ENCODE measurements around the gene MLYCD. TPM values are rescaled to one million over a fixed set of nuclear protein-coding genes. Genes with fewer than 3 reads are reported as not detected.

MLYCD gene
- total and polyA plus RNA-seq, 2 experiments from 2014 or later = 3.2 to 7.2 TPM

- Histone ChIP-seq H3K4me2 (no peak overlapping the region), H3K9me2 (ENCODE audit: insufficient read depth) (no peaks in the 10 kb centered on the region), H3F3A (replicated peaks; ENCODE audit: low read depth) (no peaks in the 10 kb centered on the region), H4K20me1 (replicated peaks; ENCODE audit: insufficient read depth) (no peaks in the 10 kb centered on the region), H2AFZ (no peak overlapping the region), H3K4me1 (ENCODE audit: insufficient read depth) (no peaks in the 10 kb centered on the region), H3K79me2 (replicated peaks; ENCODE audit: insufficient read depth) (no peaks in the 10 kb centered on the region), H3K4me3 (no peak overlapping the region), H3K27me3 (ENCODE audit: insufficient read depth) (no peaks in the 10 kb centered on the region), H3K27ac (ENCODE audit: low read depth) (no peak overlapping the region), H3K36me3 (ENCODE audit: insufficient read depth) (no peaks in the 10 kb centered on the region)
- H3K4me3 Mint-ChIP-seq = no peak overlapping the region
- DNase-seq (ENCODE audit: low spot score) (no peak), ATAC-seq (no peak)
- no peaks in the 10 kb centered on the region for H3K9me3 Mint-ChIP-seq
- TF ChIP-seq CTCF (conservative IDR thresholded peaks at IDR 0.05; ENCODE audit: low read depth in 2 of 2) = no peak
- no peak overlapping the region for H3K27ac Mint-ChIP-seq
- H3K27me3 Mint-ChIP-seq (ENCODE audit: insufficient read depth, low read depth, poor library complexity) = peaks cover 2% of the 10 kb centered on the region
- no peaks in the 10 kb centered on the region for H3K4me1 Mint-ChIP-seq
- no peaks in the 10 kb centered on the region for H3K36me3 Mint-ChIP-seq (ENCODE audit: low read depth)
Measured at GRCh38 chr16:83960521-83961249, 61.8 kb downstream of the MLYCD start.

DNA sequence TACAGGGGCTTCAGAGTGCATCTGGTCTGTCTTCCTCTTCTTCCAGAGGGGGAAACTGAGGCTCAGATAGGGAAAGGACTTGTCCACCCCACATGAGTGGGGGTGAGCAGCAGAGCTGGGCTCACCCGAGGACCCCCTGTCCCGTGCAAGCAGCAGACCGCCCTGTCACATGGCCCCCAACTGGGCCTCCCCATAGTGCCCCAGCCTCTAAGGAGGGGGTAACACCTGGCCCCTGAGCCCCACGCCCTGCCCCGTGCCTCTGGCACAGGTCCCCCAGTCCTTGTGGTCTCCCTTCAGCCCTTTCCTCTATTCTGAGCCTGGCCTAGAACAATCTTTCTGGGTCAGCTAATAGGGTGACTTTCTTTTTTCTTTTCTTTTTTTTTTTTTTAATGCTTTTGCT, 62.7 kb downstream of the MLYCD start:
- no peaks in the 10 kb centered on the region for H3K36me3 Mint-ChIP-seq (ENCODE audit: low read depth)
- H4K20me1 ChIP-seq (replicated peaks; ENCODE audit: insufficient read depth) = no peaks in the 10 kb centered on the region
- no peaks in the 10 kb centered on the region for H3K36me3 ChIP-seq (ENCODE audit: insufficient read depth)
- no peak for DNase-seq (ENCODE audit: low spot score)
- H3K27ac ChIP-seq (ENCODE audit: low read depth) = no peak overlapping the region
- H3K9me3 Mint-ChIP-seq = peaks cover 2% of the 10 kb centered on the region; the same call in 2 of the 3 replicates
- no peaks in the 10 kb centered on the region for H3K27me3 ChIP-seq (ENCODE audit: insufficient read depth)
- H3K4me1 ChIP-seq (ENCODE audit: insufficient read depth) = no peaks in the 10 kb centered on the region
- H3K27ac Mint-ChIP-seq = no peak overlapping the region
- H3K27me3 Mint-ChIP-seq (ENCODE audit: insufficient read depth, low read depth, poor library complexity) = peaks cover 4% of the 10 kb centered on the region
- no peak overlapping the region for H3K4me2 ChIP-seq
- no peak for ATAC-seq
- no peaks in the 10 kb centered on the region for H3K9me2 ChIP-seq (ENCODE audit: insufficient read depth)
- H3F3A ChIP-seq (replicated peaks; ENCODE audit: low read depth) = no peaks in the 10 kb centered on the region
- no peak overlapping the region for H2AFZ ChIP-seq
- no peak overlapping the region for H3K4me3 Mint-ChIP-seq
- H3K4me3 ChIP-seq = no peak overlapping the region
- no peaks in the 10 kb centered on the region for H3K79me2 ChIP-seq (replicated peaks; ENCODE audit: insufficient read depth)
- H3K4me1 Mint-ChIP-seq = peaks cover 1% of the 10 kb centered on the region; the same call in 2 of the 3 replicates
- no peak for TF ChIP-seq CREB1 (CRISPR knock-in tag; IDR thresholded peaks at IDR 0.05; ENCODE audit: low read depth)
- TF ChIP-seq EZH2 (IDR thresholded peaks at IDR 0.05; ENCODE audit: low read depth, unreplicated experiment) = no peak
- TF ChIP-seq REST (IDR thresholded peaks at IDR 0.05; ENCODE audit: unreplicated experiment) = no peak
- TF ChIP-seq ZNF114 (CRISPR knock-in tag; IDR thresholded peaks at IDR 0.05) = no peak
- no peak for TF ChIP-seq EZH2phosphoT487 (IDR thresholded peaks at IDR 0.05; ENCODE audit: unreplicated experiment)
- TF ChIP-seq CTCF (conservative IDR thresholded peaks at IDR 0.05; ENCODE audit: low read depth in 2 of 2) = no peak
- TF ChIP-seq ETS1 (IDR thresholded peaks at IDR 0.05) = no peak
- TF ChIP-seq POLR2AphosphoS5 (IDR thresholded peaks at IDR 0.05; ENCODE audit: low read depth) = no peak
- no peak for TF ChIP-seq JUNB (IDR thresholded peaks at IDR 0.05; ENCODE audit: unreplicated experiment)
- TF ChIP-seq ZNF331 (CRISPR knock-in tag; IDR thresholded peaks at IDR 0.05; ENCODE audit: low read depth) = no peak
- no peak for TF ChIP-seq NANOG (IDR thresholded peaks at IDR 0.05; ENCODE audit: borderline replicate concordance)
- TF ChIP-seq STAT1 (IDR thresholded peaks at IDR 0.05; ENCODE audit: unreplicated experiment) = no peak

Measured in GM23338 (cell line).